Fibroblast of pulmonary artery (primary cell): ENCODE measurements around the gene PPP1CC.
"Not testable (repeated sequence)": the region's sequence is repeated elsewhere in the genome, so short reads cannot be mapped to it uniquely, and the experiment has no call there.

Source experiments
- DNase-seq: peaks from one replicate; pipeline ENCODE4 v3.0.0-alpha.2; 2010; ENCODE audit warnings: low read depth
- H3K4me3 ChIP-seq: replicated peaks from 2 replicates; pipeline ENCODE4 v1.5.1; 2011; ENCODE audit warnings: low read depth, mild to moderate bottlenecking, control low read depth, low read length, moderate library complexity
- CTCF ChIP-seq: IDR thresholded peaks from 2 replicates; pipeline ENCODE4 v1.5.1; 2011; ENCODE audit warnings: mild to moderate bottlenecking, control low read depth, low read length, inconsistent platforms; ENCODE audit errors: missing control alignments

Gene PPP1CC

GRCh38 chr12:110767863-110768262 is 25.2 kb upstream of the PPP1CC start:
- no peak for DNase-seq
- H3K4me3 ChIP-seq: no peak overlapping the region
- no peak for TF ChIP-seq CTCF

GRCh38 chr12:110766311-110767154 is 23.8 kb upstream of the PPP1CC start:
- no peak for DNase-seq
- TF ChIP-seq CTCF: no peak
- no peak overlapping the region for H3K4me3 ChIP-seq

GRCh38 chr12:110765572-110765971 is 22.9 kb upstream of the PPP1CC start:
- H3K4me3 ChIP-seq, DNase-seq: not testable (repeated sequence)

- no peak overlapping the region for H3K4me3 ChIP-seq
- no peak for TF ChIP-seq CTCF
These were observed 22.4 kb upstream of the PPP1CC start for GRCh38 chr12:110765111-110765510.

GRCh38 chr12:110763583-110763982 is 20.9 kb upstream of the PPP1CC start:
- DNase-seq: no peak
- H3K4me3 ChIP-seq: no peak overlapping the region
- TF ChIP-seq CTCF: no peak

More at GRCh38 chr12:110765111-110765510, 22.4 kb upstream of the PPP1CC start:
- no peak for DNase-seq

GRCh38 chr12:110762891-110763290 is 20.2 kb upstream of the PPP1CC start:
- H3K4me3 ChIP-seq: no peak overlapping the region
- no peak for TF ChIP-seq CTCF
- no peak for DNase-seq

GRCh38 chr12:110760204-110760609 is 17.5 kb upstream of the PPP1CC start:
- DNase-seq: no peak
- no peak overlapping the region for H3K4me3 ChIP-seq
- no peak for TF ChIP-seq CTCF
